ENCODE measurements around the gene USP13.

- TF ChIP-seq, protein P1, sequence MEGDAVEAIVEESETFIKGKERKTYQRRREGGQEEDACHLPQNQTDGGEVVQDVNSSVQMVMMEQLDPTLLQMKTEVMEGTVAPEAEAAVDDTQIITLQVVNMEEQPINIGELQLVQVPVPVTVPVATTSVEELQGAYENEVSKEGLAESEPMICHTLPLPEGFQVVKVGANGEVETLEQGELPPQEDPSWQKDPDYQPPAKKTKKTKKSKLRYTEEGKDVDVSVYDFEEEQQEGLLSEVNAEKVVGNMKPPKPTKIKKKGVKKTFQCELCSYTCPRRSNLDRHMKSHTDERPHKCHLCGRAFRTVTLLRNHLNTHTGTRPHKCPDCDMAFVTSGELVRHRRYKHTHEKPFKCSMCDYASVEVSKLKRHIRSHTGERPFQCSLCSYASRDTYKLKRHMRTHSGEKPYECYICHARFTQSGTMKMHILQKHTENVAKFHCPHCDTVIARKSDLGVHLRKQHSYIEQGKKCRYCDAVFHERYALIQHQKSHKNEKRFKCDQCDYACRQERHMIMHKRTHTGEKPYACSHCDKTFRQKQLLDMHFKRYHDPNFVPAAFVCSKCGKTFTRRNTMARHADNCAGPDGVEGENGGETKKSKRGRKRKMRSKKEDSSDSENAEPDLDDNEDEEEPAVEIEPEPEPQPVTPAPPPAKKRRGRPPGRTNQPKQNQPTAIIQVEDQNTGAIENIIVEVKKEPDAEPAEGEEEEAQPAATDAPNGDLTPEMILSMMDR (IDR thresholded peaks at IDR 0.05; ENCODE audit: poor library complexity) = no peak
- no peak for TF ChIP-seq EZH2phosphoT487 (IDR thresholded peaks at IDR 0.05; ENCODE audit: low read depth, severe bottlenecking, unreplicated experiment)
- TF ChIP-seq EZH2 (IDR thresholded peaks at IDR 0.05; ENCODE audit: borderline replicate concordance) = no peak
These were observed 28.4 kb upstream of the USP13 start for GRCh38 chr3:179624451-179624850.

All from hepatocyte (in vitro differentiated cells).